ENCODE data around the gene ADGRB3.

GRCh38 chr6:68652117-68652536, 17.0 kb downstream of the ADGRB3 start:
- TF ChIP-seq POLR2AphosphoS5 (IDR thresholded peaks at IDR 0.05; ENCODE audit: borderline replicate concordance, low read depth, low read length) = no peak
- TF ChIP-seq EZH2 (IDR thresholded peaks at IDR 0.05) = no peak
- TF ChIP-seq FOXP2 (optimal IDR thresholded peaks at IDR 0.05; ENCODE audit: control extremely low read depth, extremely low read length, insufficient read depth) = no peak

Data from SK-N-MC (cell line).